Thoracic aorta (tissue), 2 donors: ENCODE data around the gene SNX33. TPM values are rescaled to one million over a fixed set of nuclear protein-coding genes. Genes with fewer than 3 reads are reported as not detected.
A peak's percentile ranks its signal among the peaks of the same experiment; 100 is the strongest.

ENCODE experiments used
- ATAC-seq: fragments of 150-250 bp; one replicate; pipeline ENCODE4 v1.8.0; 2017; ENCODE audit warnings: low read depth; ENCODE audit not compliant: insufficient number of reproducible peaks, low FRiP score
- DNase-seq: peaks from one replicate; pipeline ENCODE4 v3.0.0-alpha.2; 2020; ENCODE audit warnings: low spot score
- H3K27ac ChIP-seq, 2 donors: fragments of 200-600 bp; sonication (generic); 1 replicate in 1 of 2; 2 replicates in 1 of 2; pipeline ENCODE4 v1.5.1; 2016; ENCODE audit warnings: mild to moderate bottlenecking in 2 of 2, moderate library complexity in 2 of 2
- H3K27me3 ChIP-seq: fragments of 200-600 bp; sonication (generic); replicated peaks from 2 replicates; pipeline ENCODE4 v1.6.0; 2016; ENCODE audit warnings: mild to moderate bottlenecking; ENCODE audit not compliant: insufficient read depth
- H3K36me3 ChIP-seq: fragments of 200-600 bp; sonication (generic); one replicate; pipeline ENCODE4 v1.5.1; 2016
- H3K4me1 ChIP-seq, 2 donors: fragments of 200-600 bp; sonication (generic); 1 replicate in 1 of 2; 2 replicates in 1 of 2; pipeline versions ENCODE4 v1.5.1 to v1.6.0; 2016; ENCODE audit warnings: low read depth in 2 of 2, mild to moderate bottlenecking in 1 of 2; ENCODE audit not compliant: control insufficient read depth in 1 of 2
- H3K4me3 ChIP-seq: fragments of 200-600 bp; sonication (generic); 2 replicates; pipeline ENCODE4 v1.5.1; 2016; ENCODE audit warnings: mild to moderate bottlenecking
- H3K9me3 ChIP-seq: fragments of 200-600 bp; sonication (generic); 2 replicates; pipeline ENCODE4 v1.5.1; 2016
- total RNA-seq, 2 donors: library from RNA; depleted of rRNA; stranded (reverse); fragments of >200 nt; gene quantifications; one replicate each; pipeline versions ENCODE4 v1.1.0 to v1.2.3, GENCODE V29; 2016
- TF ChIP-seq, protein P1 (sequence below): fragments of 200-600 bp; sonication (generic); IDR thresholded peaks from one replicate; pipeline ENCODE4 v1.5.1; 2019; ENCODE audit warnings: antibody characterized with exemption

The SNX33 gene
- total RNA-seq, 2 donors from 2014 or later = 45.1 to 57.3 TPM

DNA sequence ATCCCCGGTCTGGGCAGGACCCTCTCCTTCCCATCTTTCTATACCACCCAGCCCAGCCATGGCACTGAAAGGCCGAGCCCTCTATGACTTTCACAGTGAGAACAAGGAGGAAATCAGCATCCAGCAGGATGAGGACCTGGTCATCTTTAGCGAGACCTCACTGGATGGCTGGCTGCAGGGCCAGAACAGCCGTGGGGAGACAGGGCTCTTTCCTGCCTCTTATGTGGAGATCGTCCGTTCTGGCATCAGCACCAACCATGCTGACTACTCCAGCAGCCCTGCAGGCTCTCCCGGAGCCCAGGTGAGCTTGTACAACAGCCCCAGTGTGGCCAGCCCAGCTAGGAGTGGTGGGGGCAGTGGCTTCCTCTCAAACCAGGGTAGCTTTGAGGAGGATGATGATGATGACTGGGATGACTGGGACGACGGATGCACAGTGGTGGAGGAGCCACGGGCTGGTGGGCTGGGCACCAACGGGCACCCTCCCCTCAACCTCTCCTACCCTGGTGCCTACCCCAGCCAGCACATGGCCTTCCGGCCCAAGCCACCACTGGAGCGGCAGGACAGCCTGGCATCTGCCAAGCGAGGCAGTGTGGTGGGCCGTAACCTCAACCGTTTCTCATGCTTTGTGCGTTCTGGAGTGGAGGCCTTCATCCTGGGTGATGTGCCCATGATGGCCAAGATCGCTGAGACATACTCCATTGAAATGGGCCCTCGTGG, 1.5 kb downstream of the SNX33 start:
- Histone ChIP-seq H3K9me3 (no peaks in the 10 kb centered on the region), H3K4me3 (peak overlapping the region; percentile 79), H3K27ac (peak overlapping the region; percentile 92 to 98), H3K4me1 (peaks cover 31 to 69% of the 10 kb centered on the region in 2 donors), H3K36me3 (no peaks in the 10 kb centered on the region), H3K27me3 (no peaks in the 10 kb centered on the region)
- ATAC-seq = no peak
- no peak for DNase-seq
- TF ChIP-seq, protein P1, sequence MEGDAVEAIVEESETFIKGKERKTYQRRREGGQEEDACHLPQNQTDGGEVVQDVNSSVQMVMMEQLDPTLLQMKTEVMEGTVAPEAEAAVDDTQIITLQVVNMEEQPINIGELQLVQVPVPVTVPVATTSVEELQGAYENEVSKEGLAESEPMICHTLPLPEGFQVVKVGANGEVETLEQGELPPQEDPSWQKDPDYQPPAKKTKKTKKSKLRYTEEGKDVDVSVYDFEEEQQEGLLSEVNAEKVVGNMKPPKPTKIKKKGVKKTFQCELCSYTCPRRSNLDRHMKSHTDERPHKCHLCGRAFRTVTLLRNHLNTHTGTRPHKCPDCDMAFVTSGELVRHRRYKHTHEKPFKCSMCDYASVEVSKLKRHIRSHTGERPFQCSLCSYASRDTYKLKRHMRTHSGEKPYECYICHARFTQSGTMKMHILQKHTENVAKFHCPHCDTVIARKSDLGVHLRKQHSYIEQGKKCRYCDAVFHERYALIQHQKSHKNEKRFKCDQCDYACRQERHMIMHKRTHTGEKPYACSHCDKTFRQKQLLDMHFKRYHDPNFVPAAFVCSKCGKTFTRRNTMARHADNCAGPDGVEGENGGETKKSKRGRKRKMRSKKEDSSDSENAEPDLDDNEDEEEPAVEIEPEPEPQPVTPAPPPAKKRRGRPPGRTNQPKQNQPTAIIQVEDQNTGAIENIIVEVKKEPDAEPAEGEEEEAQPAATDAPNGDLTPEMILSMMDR = no peak

DNA sequence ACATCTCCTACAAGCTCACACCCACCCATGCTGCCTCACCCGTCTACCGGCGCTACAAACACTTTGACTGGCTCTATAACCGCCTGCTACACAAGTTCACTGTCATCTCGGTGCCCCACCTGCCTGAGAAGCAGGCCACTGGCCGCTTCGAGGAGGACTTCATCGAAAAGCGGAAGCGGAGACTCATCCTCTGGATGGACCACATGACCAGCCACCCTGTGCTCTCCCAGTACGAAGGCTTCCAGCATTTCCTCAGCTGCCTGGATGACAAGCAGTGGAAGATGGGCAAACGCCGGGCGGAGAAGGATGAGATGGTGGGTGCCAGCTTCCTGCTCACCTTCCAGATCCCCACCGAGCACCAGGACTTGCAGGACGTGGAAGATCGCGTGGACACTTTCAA, 2.1 kb downstream of the SNX33 start:
- TF ChIP-seq, protein P1 = no peak
- H3K9me3 ChIP-seq = no peaks in the 10 kb centered on the region
- H3K4me1 ChIP-seq = peaks cover 37 to 76% of the 10 kb centered on the region in 2 donors
- DNase-seq (no peak), ATAC-seq (no peak)
- H3K27me3 ChIP-seq = no peaks in the 10 kb centered on the region
- H3K36me3 ChIP-seq = no peaks in the 10 kb centered on the region
- peak overlapping the region; percentile 92 to 98 for H3K27ac ChIP-seq
- H3K4me3 ChIP-seq = peak overlapping the region; percentile 79

DNA sequence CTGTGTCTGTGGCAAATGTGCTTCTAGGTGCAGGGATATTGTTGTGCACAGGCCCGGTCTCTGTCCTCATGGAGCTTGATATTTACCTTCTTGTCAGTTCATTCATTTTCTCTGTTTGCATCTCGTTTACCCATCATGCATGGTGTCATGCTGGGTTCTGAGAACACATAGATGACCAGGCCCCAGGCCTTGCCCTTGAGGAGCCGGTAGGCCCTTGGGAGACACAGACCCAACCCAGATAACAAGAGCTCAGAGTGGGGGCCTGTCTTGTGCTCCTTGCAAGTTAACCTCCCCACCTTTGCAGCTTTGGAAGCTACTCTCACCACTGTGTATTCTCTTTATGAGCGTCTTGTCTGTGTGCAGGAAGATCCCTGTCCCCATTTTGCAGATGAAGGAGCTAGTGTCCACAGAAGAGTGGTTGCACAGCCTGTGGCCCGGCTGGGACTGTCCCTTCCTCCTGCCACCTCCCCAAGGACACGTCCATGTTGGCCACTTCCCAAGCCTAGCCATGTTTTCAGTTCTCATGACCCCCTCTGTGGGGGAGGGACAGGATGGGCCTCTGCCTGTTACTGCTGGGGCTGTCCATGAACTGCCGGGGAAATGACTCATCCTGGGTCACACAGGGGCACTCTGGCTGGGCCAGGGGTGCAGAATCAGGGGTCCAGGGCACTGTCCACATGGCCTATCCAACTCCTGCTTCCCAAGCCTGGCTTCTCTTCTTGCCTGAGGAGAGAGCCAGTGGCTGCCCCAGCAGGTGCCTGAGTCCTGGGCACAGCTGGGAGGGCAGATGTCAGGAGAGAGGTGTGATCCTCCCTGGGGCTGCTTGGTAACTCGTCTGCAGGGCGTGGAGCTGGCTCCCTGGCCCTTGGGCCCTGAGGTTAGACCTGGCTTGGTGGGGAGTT, 3.4 kb downstream of the SNX33 start:
- no peak for DNase-seq
- no peak for ATAC-seq
- no peaks in the 10 kb centered on the region for H3K9me3 ChIP-seq
- TF ChIP-seq, protein P1 = no peak
- peak overlapping the region; percentile 64 to 92 for H3K27ac ChIP-seq
- no peaks in the 10 kb centered on the region for H3K27me3 ChIP-seq
- no peaks in the 10 kb centered on the region for H3K36me3 ChIP-seq
- peak overlapping the region; percentile 79 for H3K4me3 ChIP-seq
- peaks cover 37 to 82% of the 10 kb centered on the region in 2 donors for H3K4me1 ChIP-seq

DNA sequence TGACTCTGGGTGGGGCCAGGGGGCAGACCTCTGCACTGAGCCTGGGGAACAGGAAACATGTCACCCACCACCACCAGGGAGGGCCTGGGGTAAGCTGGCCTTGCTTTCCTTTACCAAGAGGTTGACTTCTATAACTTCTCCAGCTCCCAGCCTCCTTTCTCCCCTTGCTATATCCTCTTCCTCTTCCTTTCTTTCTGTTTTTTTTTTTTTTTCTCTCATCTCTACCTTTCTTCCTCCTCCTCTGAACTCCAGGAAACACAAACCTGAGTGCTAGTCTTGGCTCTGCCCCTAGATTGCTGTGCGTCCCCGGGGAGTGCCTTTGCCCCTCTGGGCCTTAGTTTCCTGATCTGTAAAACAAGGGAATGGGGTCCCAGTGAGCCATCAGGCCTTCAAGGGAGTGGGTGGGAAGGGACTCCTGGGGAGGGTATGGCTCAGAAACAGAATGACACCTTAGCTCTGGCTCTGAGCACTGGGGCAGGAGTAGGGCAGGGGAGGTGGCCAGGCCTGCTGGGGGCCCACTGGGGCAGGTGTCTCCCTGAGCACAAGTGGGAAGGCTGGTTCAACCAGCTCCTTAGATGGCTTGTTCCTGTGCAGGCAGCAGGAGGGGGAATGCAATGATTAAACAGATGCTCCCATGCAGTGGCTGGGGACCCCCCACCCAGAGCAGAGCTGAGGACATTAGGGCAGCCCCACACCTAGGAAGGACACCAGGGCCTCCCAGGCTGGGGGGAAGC, 4.3 kb downstream of the SNX33 start:
- DNase-seq (no peak), ATAC-seq (no peak)
- Histone ChIP-seq H3K27me3 (no peaks in the 10 kb centered on the region), H3K4me1 (peaks cover 37 to 79% of the 10 kb centered on the region in 2 donors), H3K36me3 (peaks cover 4% of the 10 kb centered on the region), H3K9me3 (no peaks in the 10 kb centered on the region), H3K4me3 (peak overlapping the region; percentile 79), H3K27ac (peak overlapping the region; percentile 64 to 92)
- TF ChIP-seq, protein P1 = no peak
